Dedifferentiated amniotic fluid mesenchymal stem cell (primary cell): ENCODE data around the gene ARMS2.

ENCODE experiments used
- DNase-seq: peaks from one replicate; pipeline ENCODE4 v3.0.0-alpha.2; 2016; ENCODE audit errors: extremely low spot score

ARMS2 gene

DNA sequence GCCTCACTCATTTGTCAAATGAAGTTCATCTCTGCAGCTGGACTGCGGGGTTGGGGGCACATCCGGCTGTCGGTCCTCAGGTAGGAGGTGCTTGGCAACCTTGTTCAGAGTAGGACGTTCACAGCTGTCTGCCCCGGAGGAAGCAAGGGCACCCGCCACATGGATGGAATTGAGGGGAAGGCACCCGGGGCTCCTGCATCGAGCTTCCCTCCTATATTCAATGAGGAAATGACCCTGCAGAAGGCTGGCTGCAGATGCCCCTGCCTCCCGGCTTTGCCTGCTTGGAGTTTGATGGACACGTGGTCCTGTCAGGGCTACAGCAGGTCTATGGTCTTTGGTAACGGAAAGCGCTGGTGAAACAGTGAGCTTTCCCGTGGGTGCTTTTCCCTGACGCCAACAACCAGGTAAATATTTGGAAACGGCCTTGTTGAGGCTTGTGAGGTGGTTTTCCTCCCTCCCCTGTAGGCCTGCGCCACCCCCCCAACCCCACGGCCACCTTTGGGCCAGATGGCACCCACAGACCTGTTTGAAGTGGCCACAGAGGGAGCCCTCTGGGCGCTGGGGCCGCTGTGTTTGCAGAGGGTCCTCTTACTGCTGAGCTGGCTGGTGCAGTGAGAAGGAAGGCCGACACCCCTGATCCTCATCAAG is 39.8 kb downstream of the ARMS2 start:
- no peak for DNase-seq

- DNase-seq = peak; percentile 80
These were observed 40.4 kb downstream of the ARMS2 start for GRCh38 chr10:122494833-122495232.

DNA sequence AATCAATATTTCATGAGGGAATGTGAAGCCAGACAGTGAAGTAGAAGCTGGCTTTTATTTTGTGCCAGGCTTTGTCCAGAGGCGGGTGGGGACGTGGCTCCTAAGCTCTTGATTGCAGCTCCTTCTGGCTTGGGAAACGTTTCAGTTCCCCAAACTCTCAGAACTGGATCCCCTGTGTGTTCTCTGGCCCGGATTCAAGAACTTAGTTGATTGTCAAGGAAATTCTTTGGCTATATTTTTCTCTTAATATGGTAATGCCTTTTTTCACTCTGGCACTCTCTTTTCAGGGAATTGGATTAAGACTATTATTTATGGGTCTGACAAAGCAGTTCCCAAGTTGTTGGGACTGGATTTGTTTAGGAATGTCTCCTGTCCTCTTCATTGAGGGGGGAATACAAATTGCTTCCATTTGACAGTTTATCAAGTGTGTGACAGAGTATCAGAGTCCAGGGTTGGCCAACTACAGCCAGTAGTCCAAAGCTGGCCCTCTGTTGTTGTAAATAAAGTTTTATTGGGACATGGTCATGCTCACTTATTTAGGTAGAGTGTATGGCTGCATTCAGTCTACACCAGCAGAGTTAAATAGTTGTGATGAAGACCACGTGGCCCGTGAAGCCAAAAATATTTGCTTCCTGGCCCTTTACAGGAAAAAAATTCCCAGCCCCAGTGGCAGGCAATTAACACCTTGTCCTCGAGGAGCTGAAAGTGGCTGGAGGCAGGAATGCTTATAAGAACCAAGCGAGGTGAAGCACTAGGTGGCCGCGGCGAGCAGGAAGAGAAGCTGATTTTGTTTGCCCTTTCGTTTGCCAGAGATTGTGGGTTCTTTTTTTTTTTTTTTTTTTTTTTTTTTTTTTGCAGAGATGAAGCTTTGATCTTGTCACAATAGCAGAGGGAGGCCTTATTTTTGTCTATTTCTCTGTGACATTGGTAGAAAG is 41.2 kb downstream of the ARMS2 start:
- DNase-seq = peak; percentile 84

- DNase-seq = no peak
These were observed 42.8 kb downstream of the ARMS2 start for GRCh38 chr10:122497241-122497640.

GRCh38 chr10:122498521-122498920 is 44.1 kb downstream of the ARMS2 start:
- no peak for DNase-seq

GRCh38 chr10:122499012-122499411 is 44.6 kb downstream of the ARMS2 start:
- DNase-seq = no peak

- peak; percentile 63 for DNase-seq
These were observed 45.1 kb downstream of the ARMS2 start for GRCh38 chr10:122499491-122499941.

DNA sequence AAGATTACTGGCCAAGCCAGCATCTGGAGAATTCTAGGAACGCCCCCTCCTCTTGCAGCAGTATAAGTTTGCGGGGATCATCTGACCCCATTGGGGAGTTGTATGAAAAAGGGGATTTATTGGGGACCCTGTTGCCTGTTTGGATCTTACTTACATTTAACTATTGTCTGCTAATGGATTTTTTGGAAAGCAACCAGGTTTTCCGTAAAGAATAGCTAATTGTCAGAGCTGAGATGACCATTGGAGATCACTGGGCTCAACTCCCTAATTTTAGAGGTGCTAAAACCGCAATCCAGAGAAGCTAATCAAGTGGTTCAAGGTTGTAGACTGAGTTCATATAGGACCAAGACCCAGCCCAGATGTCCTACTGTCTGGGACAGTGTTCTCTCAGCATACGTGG is 45.7 kb downstream of the ARMS2 start:
- DNase-seq = no peak

GRCh38 chr10:122500726-122501125 is 46.3 kb downstream of the ARMS2 start:
- DNase-seq = no peak

GRCh38 chr10:122503012-122503411 is 48.6 kb downstream of the ARMS2 start:
- DNase-seq = no peak

DNA sequence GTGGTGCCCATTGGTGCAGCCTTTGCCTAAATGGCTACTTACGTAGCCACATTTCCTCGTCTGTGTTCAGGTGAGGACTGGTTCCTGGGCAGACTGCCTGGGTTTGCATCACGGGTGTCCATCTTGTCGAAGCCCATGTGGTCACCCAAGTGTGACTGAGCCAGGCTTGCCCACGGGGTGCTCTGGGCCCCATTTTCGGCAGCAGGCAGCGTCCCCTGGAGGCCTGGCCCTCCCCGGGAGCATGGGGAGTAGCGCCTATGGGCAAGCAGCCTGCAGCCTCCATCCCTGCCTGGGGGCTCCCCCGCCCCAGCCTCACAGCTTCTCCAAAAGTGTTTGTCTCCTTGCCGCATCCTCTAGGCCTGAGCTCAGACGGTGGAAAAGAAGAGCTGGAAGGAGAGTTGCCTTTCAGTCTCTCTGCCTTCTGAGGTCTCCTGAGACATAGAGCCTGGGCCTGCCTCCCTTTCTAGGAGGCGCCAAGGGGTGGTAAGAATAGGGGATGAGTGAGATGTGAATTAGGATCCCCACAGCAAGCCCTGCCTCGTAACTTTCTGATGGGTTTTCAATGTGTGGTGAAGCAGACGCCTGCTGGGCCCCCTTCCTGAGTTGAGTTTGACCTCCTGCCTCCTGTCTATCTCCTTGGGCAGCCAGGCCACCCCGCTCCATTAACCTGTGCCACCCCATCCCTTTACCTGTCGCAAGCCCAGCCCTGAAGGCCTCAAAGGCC is 49.6 kb downstream of the ARMS2 start:
- DNase-seq = no peak

GRCh38 chr10:122504610-122504950 is 50.1 kb downstream of the ARMS2 start:
- DNase-seq = peak; percentile 87

GRCh38 chr10:122505011-122505410 is 50.6 kb downstream of the ARMS2 start:
- no peak for DNase-seq

DNA sequence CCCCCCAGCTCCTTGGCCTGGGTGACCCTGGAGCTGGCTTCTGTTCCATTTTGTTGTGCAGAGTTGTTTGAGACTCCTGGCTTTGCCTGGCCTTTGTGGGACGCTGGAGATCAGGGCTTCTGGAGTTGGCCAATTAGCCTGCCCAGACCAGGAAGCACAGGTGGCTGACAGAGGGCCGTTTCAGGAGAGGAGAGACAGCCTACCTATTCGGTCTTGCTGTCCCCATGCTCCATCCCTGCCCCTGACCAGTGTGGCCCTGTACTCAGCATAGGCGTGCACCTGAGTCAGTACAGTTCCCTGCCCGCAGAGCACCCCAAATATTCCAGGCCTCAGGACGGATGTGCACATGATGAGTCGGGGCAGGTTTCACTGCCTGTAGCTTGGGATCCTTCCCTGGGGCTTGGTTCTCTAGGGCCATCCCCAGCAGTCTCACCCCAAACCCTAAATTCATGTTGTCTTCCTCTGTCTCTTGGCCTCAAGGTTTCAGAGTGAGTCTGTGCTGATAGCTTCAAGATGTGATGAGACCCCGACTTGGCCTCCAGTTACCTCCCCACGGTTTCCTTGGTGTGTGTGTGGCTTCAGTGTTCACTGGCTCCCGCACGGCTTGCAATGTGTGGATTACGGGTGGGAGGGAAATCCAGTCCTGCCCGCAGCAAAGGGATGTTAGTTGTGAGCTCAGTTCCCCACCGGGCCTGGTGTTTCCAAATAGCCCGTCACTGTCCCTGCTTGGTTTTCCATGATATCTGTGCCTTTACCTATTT is 51.6 kb downstream of the ARMS2 start:
- no peak for DNase-seq
